Measurements from ENCODE around the gene MGLL.

MGLL gene

GRCh38 chr3:127772273-127772672 lies 50.0 kb downstream of the MGLL start:
- no peak for DNase-seq

GRCh38 chr3:127771746-127772145 lies 50.6 kb downstream of the MGLL start:
- no peak for DNase-seq

- peak in 2 of 3 experiments; percentile 47 to 75 for DNase-seq
These were observed 51.5 kb downstream of the MGLL start for GRCh38 chr3:127770671-127771355.

GRCh38 chr3:127769284-127770081 lies 52.8 kb downstream of the MGLL start:
- DNase-seq, result no peak

GRCh38 chr3:127768346-127769008 lies 53.8 kb downstream of the MGLL start:
- no peak for DNase-seq

GRCh38 chr3:127767126-127767525 lies 55.2 kb downstream of the MGLL start:
- no peak for DNase-seq

- DNase-seq, result no peak
These were observed 56.6 kb downstream of the MGLL start for GRCh38 chr3:127765735-127766134.

GRCh38 chr3:127764841-127765362 lies 57.4 kb downstream of the MGLL start:
- no peak for DNase-seq

GRCh38 chr3:127764301-127764700 lies 58.0 kb downstream of the MGLL start:
- DNase-seq, result no peak

- DNase-seq, result no peak
These were observed 58.5 kb downstream of the MGLL start for GRCh38 chr3:127763816-127764215.

GRCh38 chr3:127763337-127763736 lies 59.0 kb downstream of the MGLL start:
- DNase-seq, result no peak

- no peak for DNase-seq
These were observed 59.6 kb downstream of the MGLL start for GRCh38 chr3:127762787-127763105.

- DNase-seq, result peak in 2 of 3 experiments; percentile 30 to 75
These were observed 60.1 kb downstream of the MGLL start for GRCh38 chr3:127762077-127762786.

GRCh38 chr3:127761441-127761801 lies 60.9 kb downstream of the MGLL start:
- peak in 1 of 3 experiments; percentile 65 for DNase-seq

- no peak for DNase-seq
These were observed 61.4 kb downstream of the MGLL start for GRCh38 chr3:127760791-127761440.

- no peak for DNase-seq
These were observed 62.0 kb downstream of the MGLL start for GRCh38 chr3:127760361-127760760.

- no peak for DNase-seq
These were observed 62.5 kb downstream of the MGLL start for GRCh38 chr3:127759826-127760225.

- DNase-seq, result no peak
These were observed 64.3 kb downstream of the MGLL start for GRCh38 chr3:127758013-127758412.

- no peak for DNase-seq
These were observed 67.0 kb downstream of the MGLL start for GRCh38 chr3:127755305-127755681.

- DNase-seq, result no peak
These were observed 67.7 kb downstream of the MGLL start for GRCh38 chr3:127754411-127755304.

- no peak for DNase-seq
These were observed 68.4 kb downstream of the MGLL start for GRCh38 chr3:127753898-127754410.
